GM21723 (cell line): ENCODE data around the gene CNMD.
"Not testable (repeated sequence)": the region's sequence is repeated elsewhere in the genome, so short reads cannot be mapped to it uniquely, and the experiment has no call there.

ENCODE experiments used
- ATAC-seq: cut with Tn5 transposase; IDR thresholded peaks from one replicate; pipeline ENCODE4 v1.9.1; 2021; ENCODE audit warnings: mild to moderate bottlenecking, moderate library complexity; ENCODE audit not compliant: unreplicated experiment

Gene CNMD

GRCh38 chr13:52695856-52696255 lies 43.8 kb downstream of the CNMD start:
- ATAC-seq = no peak

GRCh38 chr13:52686376-52686775 lies 53.2 kb downstream of the CNMD start:
- no peak for ATAC-seq

- not testable (repeated sequence) for ATAC-seq
These were observed 53.8 kb downstream of the CNMD start for GRCh38 chr13:52685806-52686205.

GRCh38 chr13:52677823-52678222 lies 61.8 kb downstream of the CNMD start:
- no peak for ATAC-seq

- ATAC-seq = no peak
These were observed 66.2 kb downstream of the CNMD start for GRCh38 chr13:52673465-52673864.

- ATAC-seq = no peak
These were observed 68.9 kb downstream of the CNMD start for GRCh38 chr13:52670726-52671125.

GRCh38 chr13:52669677-52670076 lies 69.9 kb downstream of the CNMD start:
- ATAC-seq = no peak

- no peak for ATAC-seq
These were observed 74.3 kb downstream of the CNMD start for GRCh38 chr13:52665325-52665724.

GRCh38 chr13:52664272-52664671 lies 75.3 kb downstream of the CNMD start:
- no peak for ATAC-seq

GRCh38 chr13:52659340-52659739 lies 80.3 kb downstream of the CNMD start:
- no peak for ATAC-seq
